Thymus (tissue), 11 donors: ENCODE measurements around the gene KRTAP21-3. TPM values are rescaled to one million over a fixed set of nuclear protein-coding genes. Genes with fewer than 3 reads are reported as not detected.

Experiments used
- DNase-seq, 9 donors: peaks; one replicate each; pipeline ENCODE4 v3.0.0-alpha.2; 2013; ENCODE audit warnings: low spot score in 9 of 9, low read depth in 6 of 9, missing footprints in 1 of 9
- H3K27ac ChIP-seq, 2 donors: one replicate each; pipeline ENCODE4 v1.5.1; 2013; ENCODE audit warnings: control low read depth in 1 of 2, low read depth in 1 of 2, low read length in 1 of 2, mild to moderate bottlenecking in 1 of 2, moderate library complexity in 1 of 2
- H3K27me3 ChIP-seq, 2 donors: one replicate each; pipeline ENCODE4 v1.5.1; 2013; ENCODE audit warnings: low read length in 1 of 2; ENCODE audit not compliant: control insufficient read depth in 2 of 2, insufficient read depth in 1 of 2
- H3K36me3 ChIP-seq, 2 donors: one replicate each; pipeline ENCODE4 v1.5.1; 2013; ENCODE audit warnings: low read length in 1 of 2, mild to moderate bottlenecking in 1 of 2, moderate library complexity in 1 of 2; ENCODE audit not compliant: control insufficient read depth in 2 of 2, insufficient read depth in 2 of 2
- H3K4me1 ChIP-seq, 2 donors: one replicate each; pipeline ENCODE4 v1.5.1; 2013; ENCODE audit warnings: low read length in 2 of 2; ENCODE audit not compliant: control insufficient read depth in 2 of 2, insufficient read depth in 2 of 2
- H3K4me3 ChIP-seq, 2 donors: one replicate each; pipeline ENCODE4 v1.5.1; 2013; ENCODE audit warnings: low read length in 2 of 2, control low read depth in 1 of 2, mild to moderate bottlenecking in 1 of 2
- H3K9me3 ChIP-seq, 2 donors: one replicate each; pipeline ENCODE4 v1.5.1; 2013; ENCODE audit warnings: low read length in 1 of 2, mild to moderate bottlenecking in 1 of 2; ENCODE audit not compliant: control insufficient read depth in 2 of 2, insufficient read depth in 1 of 2
- WGBS: extraction: QIAGEN DNeasy Blood & Tissue Kit; methylation state at CpG from one replicate; pipeline ENCODE4 v1.1.7; 2013; 5-methylcytosine and 5-hydroxymethylcytosine counted together
- polyA plus RNA-seq: library from polyadenylated mRNA; stranded (reverse); fragments of 200-250 nt; gene quantifications from one replicate; pipeline ENCODE4 v1.2.3, GENCODE V29; 2013
- total RNA-seq: library from RNA; stranded (reverse); fragments of 120-200 nt; gene quantifications from one replicate; pipeline ENCODE4 v1.2.4, GENCODE V29; 2013
- donor health status: healthy.

The KRTAP21-3 gene
- total and polyA plus RNA-seq, 2 donors, result not detected

DNA sequence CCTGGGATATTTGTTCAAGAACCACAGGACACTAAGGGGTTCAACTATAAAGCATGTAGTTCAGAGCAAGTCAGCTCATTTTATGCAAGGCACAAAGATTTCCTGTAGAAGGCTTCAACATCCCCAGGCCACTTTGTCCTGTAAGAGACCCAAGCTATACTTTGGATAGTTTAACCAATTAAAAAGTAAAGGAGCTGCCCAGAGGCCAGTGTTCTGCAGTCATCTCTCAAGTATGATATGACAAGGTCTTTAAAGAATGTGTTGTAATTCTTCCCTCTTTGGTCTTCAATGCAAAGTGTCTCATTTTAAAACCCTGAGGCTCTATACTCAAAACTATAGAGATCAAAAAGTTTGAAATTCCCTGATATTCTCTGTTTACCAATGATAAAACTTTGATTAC, 41.8 kb downstream of the KRTAP21-3 start:
- Histone ChIP-seq H3K27ac (no peak overlapping the region), H3K27me3 (no peaks in the 10 kb centered on the region), H3K4me3 (no peak overlapping the region), H3K4me1 (no peaks in the 10 kb centered on the region), H3K36me3 (no peaks in the 10 kb centered on the region), H3K9me3 (peaks cover 0 to 1% of the 10 kb centered on the region in 2 donors)
- DNase-seq, result no peak

GRCh38 chr21:30674312-30674711, 44.3 kb downstream of the KRTAP21-3 start:
- 77% methylated on average over 1 of the region's 1 CpG for WGBS
- Histone ChIP-seq H3K36me3 (no peaks in the 10 kb centered on the region), H3K27ac (no peak overlapping the region), H3K27me3 (no peaks in the 10 kb centered on the region), H3K4me3 (no peak overlapping the region), H3K4me1 (no peaks in the 10 kb centered on the region), H3K9me3 (peaks cover 0 to 1% of the 10 kb centered on the region in 2 donors)
- no peak for DNase-seq

DNA sequence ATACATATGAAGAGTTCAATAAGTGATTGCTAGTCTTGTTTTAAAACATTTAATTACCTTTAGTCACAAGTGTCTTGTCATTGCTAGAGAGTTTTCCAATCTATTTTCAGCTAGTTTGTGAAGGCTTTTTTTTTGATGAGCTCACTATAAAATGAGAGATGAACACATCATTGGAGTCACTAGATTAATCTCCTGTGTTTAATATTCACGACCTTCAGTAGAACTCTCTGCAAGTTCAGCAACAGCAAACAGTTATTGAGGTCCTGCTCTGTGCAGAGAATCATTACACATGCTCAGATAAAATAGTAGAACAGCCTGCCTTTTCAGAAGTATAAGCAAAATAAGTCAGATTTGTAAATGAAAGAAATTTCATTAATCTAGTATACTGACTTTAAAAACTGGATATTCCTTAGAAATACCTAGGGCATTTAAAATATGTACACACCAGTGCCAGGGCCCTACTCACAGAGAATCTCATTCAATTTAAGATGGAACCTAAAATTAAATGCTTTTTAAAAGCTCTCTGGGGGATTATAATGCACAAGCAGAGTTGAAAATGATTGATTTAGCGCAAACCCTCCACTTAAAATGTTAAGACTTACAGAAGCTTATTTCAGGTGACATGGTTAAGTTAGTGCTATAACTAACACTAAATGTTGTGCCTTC, 45.5 kb downstream of the KRTAP21-3 start:
- Histone ChIP-seq H3K4me1 (no peaks in the 10 kb centered on the region), H3K27ac (no peak overlapping the region), H3K36me3 (no peaks in the 10 kb centered on the region), H3K9me3 (peaks cover 0 to 1% of the 10 kb centered on the region in 2 donors), H3K27me3 (no peaks in the 10 kb centered on the region), H3K4me3 (no peak overlapping the region)
- no peak for DNase-seq
- WGBS, result 92% methylated on average over 2 of the region's 2 CpGs

DNA sequence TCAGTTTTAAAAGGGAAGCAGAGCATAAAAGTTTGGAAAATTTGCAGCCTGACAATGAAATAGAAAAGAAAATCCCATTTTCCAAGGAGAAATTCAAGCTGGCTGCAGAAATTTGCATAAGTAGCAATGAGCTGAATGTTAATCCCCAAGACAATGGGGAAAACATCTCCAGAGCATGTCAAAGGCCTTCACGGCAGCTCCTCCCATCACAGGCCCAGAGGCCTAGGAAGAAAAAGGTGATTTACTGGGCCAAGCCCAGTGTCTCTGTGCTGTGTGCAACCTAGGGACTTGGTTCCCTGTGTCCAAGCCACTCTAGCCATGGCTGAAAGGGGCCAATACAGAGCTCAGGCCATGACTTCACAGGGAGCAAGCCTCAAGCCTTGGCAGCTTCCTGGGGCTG, 49.8 kb downstream of the KRTAP21-3 start:
- Histone ChIP-seq H3K27me3 (no peaks in the 10 kb centered on the region), H3K9me3 (no peaks in the 10 kb centered on the region), H3K4me3 (no peak overlapping the region), H3K27ac (no peak overlapping the region), H3K36me3 (no peaks in the 10 kb centered on the region), H3K4me1 (no peaks in the 10 kb centered on the region)
- 86% methylated on average over 1 of the region's 1 CpG for WGBS
- no peak for DNase-seq

Other genes with a start within 250 kb of the KRTAP21-3 start
- not detected for gene KRTAP19-1, start 238.4 kb downstream of the KRTAP21-3 start, total RNA-seq
- gene KRTAP19-1, start 238.4 kb downstream of the KRTAP21-3 start, polyA plus RNA-seq, result 0.14 TPM
- gene KRTAP19-2, start 231.3 kb downstream of the KRTAP21-3 start, total RNA-seq, result not detected
- not detected for gene KRTAP19-2, start 231.3 kb downstream of the KRTAP21-3 start, polyA plus RNA-seq
- not detected for gene KRTAP19-3, start 226.8 kb downstream of the KRTAP21-3 start, total RNA-seq
- gene KRTAP19-3, start 226.8 kb downstream of the KRTAP21-3 start, polyA plus RNA-seq, result 2.4 TPM
- not detected for gene KRTAP19-4, start 221.6 kb downstream of the KRTAP21-3 start, total RNA-seq
- gene KRTAP19-4, start 221.6 kb downstream of the KRTAP21-3 start, polyA plus RNA-seq, result not detected
- gene KRTAP19-5, start 216.6 kb downstream of the KRTAP21-3 start, total RNA-seq, result 0.19 TPM
- 0.91 TPM for gene KRTAP19-5, start 216.6 kb downstream of the KRTAP21-3 start, polyA plus RNA-seq
- not detected for gene KRTAP19-6, start 176.9 kb downstream of the KRTAP21-3 start, total RNA-seq
- gene KRTAP19-6, start 176.9 kb downstream of the KRTAP21-3 start, polyA plus RNA-seq, result not detected
- gene KRTAP19-7, start 157.5 kb downstream of the KRTAP21-3 start, total RNA-seq, result not detected
- gene KRTAP19-7, start 157.5 kb downstream of the KRTAP21-3 start, polyA plus RNA-seq, result not detected
- gene KRTAP22-2, start 128.4 kb downstream of the KRTAP21-3 start, total RNA-seq, result not detected
- not detected for gene KRTAP22-2, start 128.4 kb downstream of the KRTAP21-3 start, polyA plus RNA-seq
- not detected for gene KRTAP6-3, start 126.3 kb downstream of the KRTAP21-3 start, total RNA-seq
- not detected for gene KRTAP6-3, start 126.3 kb downstream of the KRTAP21-3 start, polyA plus RNA-seq
- gene KRTAP6-2, start 119.9 kb downstream of the KRTAP21-3 start, total RNA-seq, result not detected
- gene KRTAP6-2, start 119.9 kb downstream of the KRTAP21-3 start, polyA plus RNA-seq, result not detected
- gene KRTAP22-1, start 117.7 kb downstream of the KRTAP21-3 start, total RNA-seq, result not detected
- not detected for gene KRTAP22-1, start 117.7 kb downstream of the KRTAP21-3 start, polyA plus RNA-seq
- gene KRTAP6-1, start 104.8 kb downstream of the KRTAP21-3 start, total RNA-seq, result not detected
- not detected for gene KRTAP6-1, start 104.8 kb downstream of the KRTAP21-3 start, polyA plus RNA-seq
- not detected for gene KRTAP20-1, start 102.4 kb downstream of the KRTAP21-3 start, total RNA-seq
- not detected for gene KRTAP20-1, start 102.4 kb downstream of the KRTAP21-3 start, polyA plus RNA-seq
- gene KRTAP20-4, start 98.2 kb downstream of the KRTAP21-3 start, total RNA-seq, result not detected
- not detected for gene KRTAP20-4, start 98.2 kb downstream of the KRTAP21-3 start, polyA plus RNA-seq
- not detected for gene KRTAP20-2, start 83.6 kb downstream of the KRTAP21-3 start, total RNA-seq
- gene KRTAP20-2, start 83.6 kb downstream of the KRTAP21-3 start, polyA plus RNA-seq, result not detected
- not detected for gene KRTAP20-3, start 75.9 kb downstream of the KRTAP21-3 start, total RNA-seq
- gene KRTAP20-3, start 75.9 kb downstream of the KRTAP21-3 start, polyA plus RNA-seq, result not detected
- not detected for gene KRTAP21-2, start 28.5 kb upstream of the KRTAP21-3 start, total RNA-seq
- not detected for gene KRTAP21-2, start 28.5 kb upstream of the KRTAP21-3 start, polyA plus RNA-seq
- gene KRTAP21-1, start 36.7 kb upstream of the KRTAP21-3 start, total RNA-seq, result not detected
- not detected for gene KRTAP21-1, start 36.7 kb upstream of the KRTAP21-3 start, polyA plus RNA-seq
- gene KRTAP8-1, start 94.5 kb upstream of the KRTAP21-3 start, total RNA-seq, result not detected
- gene KRTAP8-1, start 94.5 kb upstream of the KRTAP21-3 start, polyA plus RNA-seq, result 0.16 TPM
- gene KRTAP7-1, start 111.0 kb upstream of the KRTAP21-3 start, total RNA-seq, result not detected
- 0.23 TPM for gene KRTAP7-1, start 111.0 kb upstream of the KRTAP21-3 start, polyA plus RNA-seq
- 0.09 TPM for gene KRTAP11-1, start 162.8 kb upstream of the KRTAP21-3 start, total RNA-seq
- gene KRTAP11-1, start 162.8 kb upstream of the KRTAP21-3 start, polyA plus RNA-seq, result 0.16 TPM